Ectodermal cell (in vitro differentiated cells): ENCODE results near the gene PRTFDC1.
"Not testable (repeated sequence)": the region's sequence is repeated elsewhere in the genome, so short reads cannot be mapped to it uniquely, and the experiment has no call there.

Source experiments
- H3K27ac ChIP-seq: 2 replicates; pipeline ENCODE4 v1.7.0; 2013; ENCODE audit warnings: mild to moderate bottlenecking, low read depth, low read length; ENCODE audit not compliant: insufficient read depth, poor library complexity, severe bottlenecking
- H3K27me3 ChIP-seq: 2 replicates; pipeline ENCODE4 v1.7.0; 2013; ENCODE audit warnings: mild to moderate bottlenecking, low read length; ENCODE audit not compliant: insufficient read depth, control insufficient read depth, poor library complexity, severe bottlenecking
- H3K36me3 ChIP-seq: one replicate; pipeline ENCODE4 v1.7.0; 2013; ENCODE audit warnings: low read length; ENCODE audit not compliant: control insufficient read depth, insufficient read depth
- H3K4me1 ChIP-seq: one replicate; pipeline ENCODE4 v1.7.0; 2013; ENCODE audit warnings: low read length; ENCODE audit not compliant: control insufficient read depth, insufficient read depth
- H3K4me3 ChIP-seq: 2 replicates; pipeline ENCODE4 v1.7.0; 2013; ENCODE audit warnings: low read depth, low read length, control low read depth; ENCODE audit not compliant: insufficient read depth
- H3K9me3 ChIP-seq: 2 replicates; pipeline ENCODE4 v1.7.0; 2013; ENCODE audit warnings: mild to moderate bottlenecking, low read length, moderate library complexity; ENCODE audit not compliant: control insufficient read depth
- WGBS, 2 experiments: methylation state at CpG; one replicate each; pipeline ENCODE4 v1.1.7; 2013; ENCODE audit warnings: missing lambda C conversion rate in 2 of 2; 5-methylcytosine and 5-hydroxymethylcytosine counted together

The PRTFDC1 gene

GRCh38 chr10:24968349-24968748 is 15.9 kb upstream of the PRTFDC1 start:
- 91 to 94% methylated on average over 7 of the region's 7 CpGs for WGBS, 2 experiments
- Histone ChIP-seq H3K27me3 (no peaks in the 10 kb centered on the region), H3K4me1 (no peaks in the 10 kb centered on the region), H3K36me3 (no peaks in the 10 kb centered on the region), H3K27ac (no peak overlapping the region), H3K4me3 (no peak overlapping the region), H3K9me3 (no peaks in the 10 kb centered on the region)

- WGBS, 2 experiments, result 93 to 94% methylated on average over 5 of the region's 5 CpGs
- no peak overlapping the region for H3K4me3 ChIP-seq
These were observed 14.6 kb upstream of the PRTFDC1 start for GRCh38 chr10:24966962-24967481.

GRCh38 chr10:24965051-24965450 is 12.6 kb upstream of the PRTFDC1 start:
- Histone ChIP-seq H3K4me1 (peaks cover 1% of the 10 kb centered on the region), H3K4me3 (no peak overlapping the region), H3K27me3 (no peaks in the 10 kb centered on the region), H3K36me3 (no peaks in the 10 kb centered on the region), H3K27ac (no peak overlapping the region), H3K9me3 (no peaks in the 10 kb centered on the region)
- 97 to 100% methylated on average over 3 of the region's 3 CpGs for WGBS, 2 experiments

More at GRCh38 chr10:24966962-24967481, 14.6 kb upstream of the PRTFDC1 start:
- Histone ChIP-seq H3K27me3 (no peaks in the 10 kb centered on the region), H3K27ac (no peak overlapping the region), H3K9me3 (no peaks in the 10 kb centered on the region), H3K4me1 (no peaks in the 10 kb centered on the region), H3K36me3 (no peaks in the 10 kb centered on the region)

GRCh38 chr10:24963521-24964041 is 11.2 kb upstream of the PRTFDC1 start:
- Histone ChIP-seq H3K4me1 (peaks cover 8% of the 10 kb centered on the region), H3K4me3 (no peak overlapping the region), H3K36me3 (no peaks in the 10 kb centered on the region), H3K27ac (no peak overlapping the region), H3K27me3 (no peaks in the 10 kb centered on the region), H3K9me3 (no peaks in the 10 kb centered on the region)
- 86 to 89% methylated on average over 5 of the region's 5 CpGs for WGBS, 2 experiments

DNA sequence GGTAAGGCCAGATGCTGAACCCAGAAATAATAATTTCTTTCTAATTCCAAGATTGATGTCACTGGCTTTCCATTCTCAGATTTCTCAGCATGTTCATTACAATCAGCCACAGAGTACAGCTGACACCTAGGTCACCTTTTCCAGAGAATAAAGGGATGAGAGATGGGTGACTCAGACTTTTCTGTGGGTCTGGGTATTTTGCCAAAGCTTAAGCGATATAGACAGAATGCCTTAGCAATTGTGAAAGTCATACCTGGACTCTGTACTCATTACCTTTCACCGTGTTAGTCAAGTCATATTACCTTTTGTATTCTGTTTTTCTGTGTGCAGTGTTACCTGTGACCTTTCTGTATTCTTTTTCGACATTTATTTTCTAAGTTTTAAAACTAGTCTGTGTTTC is 10.6 kb upstream of the PRTFDC1 start:
- Histone ChIP-seq H3K27me3 (no peaks in the 10 kb centered on the region), H3K27ac (no peak overlapping the region), H3K4me3 (no peak overlapping the region), H3K9me3 (no peaks in the 10 kb centered on the region), H3K36me3 (no peaks in the 10 kb centered on the region), H3K4me1 (peaks cover 10% of the 10 kb centered on the region)
- WGBS, 2 experiments, result 91 to 96% methylated on average over 2 of the region's 3 CpGs

DNA sequence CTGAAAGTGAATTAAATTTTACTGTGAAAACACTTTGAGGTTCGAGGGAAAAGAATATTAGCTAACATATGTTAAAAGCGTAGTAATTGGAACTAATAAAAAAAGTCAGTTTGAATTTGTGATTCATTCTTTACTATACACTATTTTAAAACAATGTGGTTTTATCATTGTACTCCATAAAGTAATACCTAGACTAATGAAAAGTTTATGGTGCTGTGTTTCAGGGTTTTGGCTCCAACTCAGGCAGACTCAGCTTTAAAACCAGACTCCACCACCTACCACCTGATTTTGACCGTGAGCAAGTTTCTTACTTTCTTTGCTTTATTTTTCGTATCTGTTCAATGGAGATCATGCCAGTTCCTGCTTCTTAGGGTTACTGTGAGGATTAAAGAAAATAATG is 9.2 kb upstream of the PRTFDC1 start:
- Histone ChIP-seq H3K27me3 (no peaks in the 10 kb centered on the region), H3K27ac (no peak overlapping the region), H3K4me3 (no peak overlapping the region), H3K36me3 (no peaks in the 10 kb centered on the region), H3K4me1 (peaks cover 10% of the 10 kb centered on the region), H3K9me3 (no peaks in the 10 kb centered on the region)
- 91 to 98% methylated on average over 3 of the region's 4 CpGs for WGBS, 2 experiments

- WGBS, 2 experiments, result 60 to 62% methylated on average over 3 of the region's 3 CpGs
- Histone ChIP-seq H3K4me3 (no peak overlapping the region), H3K27ac (no peak overlapping the region), H3K36me3 (no peaks in the 10 kb centered on the region), H3K4me1 (peaks cover 10% of the 10 kb centered on the region), H3K27me3 (no peaks in the 10 kb centered on the region), H3K9me3 (no peaks in the 10 kb centered on the region)
These were observed 7.0 kb upstream of the PRTFDC1 start for GRCh38 chr10:24959382-24959730.

- no peaks in the 10 kb centered on the region for H3K36me3 ChIP-seq
- H3K9me3 ChIP-seq, result no peaks in the 10 kb centered on the region
- peaks cover 10% of the 10 kb centered on the region for H3K4me1 ChIP-seq
- no peak overlapping the region for H3K4me3 ChIP-seq
- WGBS, 2 experiments, result 86 to 91% methylated on average over 5 of the region's 5 CpGs
- no peak overlapping the region for H3K27ac ChIP-seq
- no peaks in the 10 kb centered on the region for H3K27me3 ChIP-seq
These were observed 6.4 kb upstream of the PRTFDC1 start for GRCh38 chr10:24958721-24959381.

GRCh38 chr10:24958091-24958720 is 5.8 kb upstream of the PRTFDC1 start:
- Histone ChIP-seq H3K36me3 (no peaks in the 10 kb centered on the region), H3K9me3 (no peaks in the 10 kb centered on the region), H3K27ac (no peak overlapping the region), H3K27me3 (no peaks in the 10 kb centered on the region), H3K4me3 (no peak overlapping the region), H3K4me1 (peaks cover 13% of the 10 kb centered on the region)
- 91 to 92% methylated on average over 2 to 4 of the region's 4 CpGs for WGBS, 2 experiments

- H3K27me3 ChIP-seq, H3K4me3 ChIP-seq, H3K36me3 ChIP-seq, H3K9me3 ChIP-seq, H3K27ac ChIP-seq: not testable (repeated sequence)
- peaks cover 16% of the 10 kb centered on the region for H3K4me1 ChIP-seq
- WGBS, 2 experiments, result 91 to 97% methylated on average over 6 of the region's 6 CpGs
These were observed 5.2 kb upstream of the PRTFDC1 start for GRCh38 chr10:24957624-24958051.
